GM21723 (cell line): Measurements from ENCODE around the gene RBM5.
"Not testable (repeated sequence)": the region's sequence is repeated elsewhere in the genome, so short reads cannot be mapped to it uniquely, and the experiment has no call there.

Experiments used
- ATAC-seq: cut with Tn5 transposase; IDR thresholded peaks from one replicate; pipeline ENCODE4 v1.9.1; 2021; ENCODE audit warnings: mild to moderate bottlenecking, moderate library complexity; ENCODE audit not compliant: unreplicated experiment

The RBM5 gene

DNA sequence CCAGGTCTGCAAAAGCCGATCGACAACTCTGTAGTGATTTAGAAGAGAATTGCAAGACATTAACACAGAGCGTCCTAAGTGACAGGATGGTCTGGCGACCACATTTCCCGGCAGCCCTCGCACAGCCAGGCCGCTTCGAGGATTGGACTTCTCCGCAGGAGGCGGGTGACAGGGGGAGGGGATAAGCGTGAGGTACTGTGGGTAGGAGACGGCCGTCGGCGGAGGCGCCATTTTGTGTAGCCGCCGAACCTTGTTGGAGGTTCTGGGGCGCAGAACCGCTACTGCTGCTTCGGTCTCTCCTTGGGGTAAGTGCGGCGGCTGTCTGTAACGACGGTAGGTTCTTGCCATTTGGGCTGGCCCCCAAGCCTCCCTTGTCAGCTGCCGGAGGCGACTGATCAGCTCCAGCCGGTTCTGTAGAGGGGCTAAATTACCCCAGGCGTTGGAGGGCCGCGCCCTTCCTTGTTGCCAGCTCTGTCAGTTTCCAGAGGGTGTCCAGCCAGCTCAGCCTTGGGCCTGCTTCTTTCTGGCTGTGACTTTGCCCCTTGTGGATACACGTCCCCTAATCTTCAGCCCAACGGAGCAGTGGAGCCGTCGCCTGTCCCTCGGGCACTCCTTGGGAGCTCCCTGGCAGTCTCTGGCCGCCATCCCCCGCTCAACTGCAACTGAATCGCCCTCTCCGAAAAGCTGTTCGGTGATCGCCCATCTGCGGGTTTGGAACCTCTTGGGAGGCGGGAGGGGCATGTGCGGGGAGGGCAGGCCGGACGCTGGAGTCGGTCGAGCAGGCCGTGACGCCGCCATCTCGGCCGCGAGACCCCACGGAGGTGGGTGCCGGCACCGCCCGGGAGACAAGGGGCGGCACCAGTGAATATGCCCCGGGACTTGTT lies at the start of gene RBM5:
TSS of gene RBM5 (plus strand) at position 195 of the 884 bp plus-strand sequence. CDS start 1,516 bp downstream, outside the sequence.
- peak; percentile 99 for ATAC-seq

DNA sequence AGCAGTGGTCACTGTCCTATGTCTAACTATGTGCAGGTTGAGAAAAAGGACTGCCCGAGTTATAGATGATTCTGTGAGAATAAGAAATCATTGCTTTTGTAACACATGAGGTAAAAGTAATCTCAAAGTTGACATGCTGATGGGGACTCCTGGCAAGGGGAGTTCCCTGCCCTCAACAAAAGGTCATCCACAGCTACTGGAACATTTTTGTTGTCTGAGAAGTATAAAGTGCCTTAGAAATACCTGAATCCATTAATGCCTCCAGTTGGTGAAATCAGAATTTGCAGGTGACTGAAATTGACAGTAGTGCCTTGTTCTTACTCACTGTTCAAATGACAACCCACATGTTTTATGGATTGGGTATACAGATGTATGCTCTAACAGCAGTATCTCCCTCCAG lies 43.7 kb upstream of the RBM5 start:
- ATAC-seq, result no peak

DNA sequence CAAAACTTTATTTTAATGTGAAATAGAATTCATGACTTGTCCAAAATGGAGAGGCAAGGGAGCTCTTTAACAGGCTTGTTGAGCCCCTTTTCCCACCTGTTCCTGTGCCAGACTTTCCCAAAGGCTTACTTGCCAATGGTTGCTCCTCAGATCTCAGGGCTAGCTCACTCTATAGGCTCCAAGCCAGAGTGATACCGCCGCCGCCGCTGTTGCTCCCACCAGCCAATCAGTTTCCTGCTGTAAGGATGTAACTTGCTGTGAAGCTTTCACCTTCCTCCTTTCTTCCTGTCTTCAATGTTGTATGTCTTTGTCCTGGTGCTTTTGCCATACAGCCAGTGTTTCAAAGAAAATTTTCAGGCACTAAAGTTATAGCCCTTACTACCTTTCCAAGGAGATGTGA lies 41.3 kb upstream of the RBM5 start:
- ATAC-seq, result no peak

DNA sequence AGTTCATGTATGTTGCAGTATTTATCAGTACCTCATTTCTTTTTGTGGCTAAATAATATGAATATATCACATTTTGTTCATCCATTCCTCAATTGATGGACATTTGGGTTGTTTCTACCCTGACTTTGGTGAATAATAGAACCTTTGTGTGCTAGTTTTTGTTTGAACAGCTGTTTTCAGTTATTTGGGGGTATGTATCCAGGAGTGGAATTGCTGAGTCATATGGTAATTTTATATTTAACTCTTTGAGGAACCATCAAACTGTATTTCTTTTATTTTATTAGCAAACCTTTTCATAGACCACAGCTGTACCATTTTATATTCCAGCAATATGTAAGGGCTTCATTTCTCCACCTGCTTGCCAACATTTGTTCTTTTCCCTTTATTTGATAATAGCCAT lies 38.4 kb upstream of the RBM5 start:
- ATAC-seq, result no peak

DNA sequence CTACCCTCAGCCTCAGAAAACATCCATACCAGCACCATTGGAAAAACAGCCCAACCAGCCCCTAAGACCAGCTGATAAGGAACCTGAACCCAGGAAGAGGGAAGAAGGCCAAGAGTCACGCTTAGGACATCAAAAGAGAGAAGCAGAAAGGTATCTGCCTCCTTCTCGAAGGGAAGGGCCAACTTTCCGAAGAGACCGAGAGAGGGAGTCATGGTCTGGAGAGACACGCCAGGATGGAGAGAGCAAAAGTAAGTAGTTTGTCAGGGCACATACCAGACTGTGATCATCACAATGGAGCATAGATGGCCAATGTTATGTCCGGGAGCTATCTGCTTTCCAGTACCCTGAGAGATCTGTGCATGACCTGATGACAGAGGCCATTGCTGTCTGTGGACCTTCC lies 31.0 kb upstream of the RBM5 start:
- ATAC-seq, result no peak

DNA sequence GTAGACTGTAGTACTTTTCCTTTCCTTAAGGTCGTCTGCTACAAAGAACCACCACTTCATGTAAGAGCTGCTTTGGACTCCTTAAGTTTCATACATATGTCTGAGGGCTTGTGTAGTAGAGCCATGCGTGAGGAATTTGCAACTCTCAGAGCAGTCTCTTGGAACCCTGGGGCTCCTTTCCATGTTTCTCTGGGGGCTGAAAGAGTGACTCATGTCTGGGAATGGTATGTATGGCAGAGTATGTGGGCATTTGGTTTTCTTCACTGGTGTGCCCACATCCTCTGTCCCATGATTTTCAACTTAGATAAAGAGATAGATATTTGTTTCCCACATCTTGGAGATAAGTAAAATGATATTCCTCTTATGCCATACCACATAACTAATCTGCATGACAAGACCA lies 20.6 kb upstream of the RBM5 start:
- no peak for ATAC-seq

DNA sequence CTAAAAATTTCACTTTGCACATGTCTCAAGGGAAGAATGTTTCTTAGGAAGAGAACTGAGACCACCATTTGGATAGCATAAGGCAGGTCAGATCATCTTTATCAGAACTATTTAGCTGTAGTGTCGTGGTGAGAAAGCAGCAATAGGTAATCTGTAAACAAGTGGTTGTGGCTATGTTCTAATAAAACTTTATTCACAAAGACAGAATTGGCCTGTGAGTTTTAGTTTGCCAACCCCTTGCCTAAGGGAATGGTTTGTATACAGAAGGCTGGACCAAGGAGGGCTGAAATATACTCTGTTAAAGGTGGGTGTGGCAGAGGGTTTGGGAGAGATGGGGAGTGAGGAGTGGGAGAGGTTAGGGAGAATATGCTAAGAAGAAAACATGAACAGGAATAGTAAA lies 10.6 kb upstream of the RBM5 start:
- ATAC-seq, result no peak

DNA sequence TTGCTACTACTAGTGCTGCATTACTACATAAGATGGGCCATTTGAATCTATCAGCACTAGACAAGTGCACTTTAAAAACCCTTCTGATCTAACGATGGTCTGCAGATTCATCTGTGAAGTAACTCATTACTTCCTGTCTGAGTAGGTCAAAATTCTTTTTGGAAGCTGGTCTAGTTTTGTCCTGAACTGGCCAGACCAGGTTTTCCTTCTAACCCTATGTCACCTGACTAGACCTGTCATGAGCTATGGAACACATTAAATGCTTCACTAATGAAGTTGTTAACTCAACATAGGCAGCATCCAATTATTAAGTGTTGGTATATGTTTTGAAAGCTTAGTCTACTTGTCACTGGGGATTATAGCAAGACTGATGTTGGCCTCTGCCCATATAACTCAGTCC lies 10.1 kb upstream of the RBM5 start:
- ATAC-seq, result no peak

DNA sequence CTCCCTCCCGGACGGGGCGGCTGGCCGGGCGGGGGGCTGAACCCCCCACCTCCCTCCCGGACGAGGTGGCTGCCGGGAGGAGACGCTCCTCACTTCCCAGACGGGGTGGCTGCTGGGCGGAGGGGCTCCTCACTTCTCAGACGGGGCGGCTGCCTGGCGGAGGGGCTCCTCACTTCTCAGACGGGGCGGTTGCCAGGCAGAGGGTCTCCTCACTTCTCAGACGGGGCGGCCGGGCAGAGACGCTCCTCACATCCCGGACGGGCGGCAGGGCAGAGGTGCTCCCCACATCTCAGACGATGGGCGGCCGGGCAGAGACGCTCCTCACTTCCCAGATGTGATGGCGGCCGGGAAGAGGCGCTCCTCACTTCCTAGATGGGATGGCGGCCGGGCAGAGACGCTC lies 3.8 kb upstream of the RBM5 start:
- not testable (repeated sequence) for ATAC-seq

DNA sequence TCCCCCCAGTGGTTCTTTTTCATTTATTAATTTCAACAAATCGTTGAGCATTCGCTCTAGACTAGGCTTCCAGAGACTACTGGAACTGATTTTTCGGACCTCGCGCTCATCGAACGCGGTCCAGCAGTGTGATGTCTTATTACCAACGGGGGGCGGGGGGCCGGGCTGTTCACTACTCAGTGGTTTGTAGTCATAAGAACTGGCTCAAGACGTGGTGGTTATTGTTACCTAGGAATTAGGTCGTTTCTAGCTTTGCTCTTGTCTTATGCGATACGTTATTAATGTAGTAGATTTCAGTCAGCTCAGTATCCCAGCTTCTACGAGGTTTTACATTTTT lies 858 bp downstream of the RBM5 start:
- no peak for ATAC-seq

DNA sequence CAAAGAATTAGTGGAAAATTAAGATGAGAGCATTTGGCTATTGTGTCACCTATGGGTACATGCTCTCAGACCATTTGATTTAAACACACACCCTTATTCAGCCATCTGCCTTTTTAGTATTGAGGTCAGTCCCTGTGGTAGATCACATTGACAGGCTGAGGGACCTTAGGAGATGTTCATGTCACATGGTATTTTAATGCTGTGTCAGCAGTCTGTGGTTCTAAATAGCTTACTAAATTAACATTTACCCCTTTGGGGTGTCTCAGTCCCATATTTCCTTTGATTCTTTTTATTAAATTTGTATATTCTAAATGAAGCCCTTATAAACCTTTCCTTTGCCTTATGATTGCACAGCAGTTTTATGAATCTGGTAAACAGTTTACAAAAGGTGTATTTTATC lies 2.3 kb downstream of the RBM5 start:
- ATAC-seq, result no peak

DNA sequence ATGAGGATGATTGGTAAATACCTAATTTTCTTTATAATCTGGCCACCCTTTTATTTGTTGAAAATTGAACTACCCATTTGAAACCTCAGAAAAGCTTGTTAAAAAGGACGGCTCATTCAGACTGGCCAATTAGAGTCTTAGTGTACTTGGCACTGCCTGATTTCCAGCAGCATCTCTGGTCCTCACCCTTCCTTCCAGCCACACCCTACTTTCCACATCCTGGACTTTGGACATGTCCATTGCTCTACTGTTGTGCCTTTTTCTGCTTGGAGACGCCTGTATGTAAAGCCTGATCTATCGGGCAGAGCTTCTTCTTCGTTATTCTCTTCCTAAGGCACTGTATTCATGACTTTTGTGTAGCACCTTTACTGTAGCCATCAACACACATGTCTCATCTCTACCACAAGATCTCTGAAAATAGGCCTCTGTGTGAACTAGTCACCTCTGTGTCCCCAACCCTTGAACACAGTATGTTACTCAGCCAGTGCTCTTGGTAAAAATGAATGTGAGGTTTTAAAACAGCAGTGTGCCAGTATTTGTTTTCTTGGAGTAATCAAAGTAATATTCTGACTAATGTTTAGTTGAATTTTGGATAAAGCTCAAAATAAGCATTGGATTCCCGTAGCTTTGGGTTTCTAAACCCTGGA lies 6.8 kb downstream of the RBM5 start:
- ATAC-seq, result no peak

DNA sequence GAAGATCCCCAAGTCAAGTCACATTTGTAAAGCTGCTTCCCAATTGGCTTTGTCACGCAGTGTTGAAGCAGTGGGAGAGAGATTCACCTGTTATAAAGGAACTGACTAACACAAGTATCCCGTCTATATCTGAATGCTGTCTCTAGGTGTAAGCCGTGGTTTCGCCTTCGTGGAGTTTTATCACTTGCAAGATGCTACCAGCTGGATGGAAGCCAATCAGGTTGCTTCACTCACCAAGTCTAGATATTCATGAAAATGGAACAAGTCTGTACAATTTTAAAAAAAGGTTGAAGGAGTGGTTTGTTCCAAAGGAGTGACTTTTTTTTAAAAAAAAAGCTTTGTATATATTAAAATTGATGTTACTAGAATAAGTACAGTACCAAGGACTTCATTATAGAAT lies 11.7 kb downstream of the RBM5 start:
- no peak for ATAC-seq

DNA sequence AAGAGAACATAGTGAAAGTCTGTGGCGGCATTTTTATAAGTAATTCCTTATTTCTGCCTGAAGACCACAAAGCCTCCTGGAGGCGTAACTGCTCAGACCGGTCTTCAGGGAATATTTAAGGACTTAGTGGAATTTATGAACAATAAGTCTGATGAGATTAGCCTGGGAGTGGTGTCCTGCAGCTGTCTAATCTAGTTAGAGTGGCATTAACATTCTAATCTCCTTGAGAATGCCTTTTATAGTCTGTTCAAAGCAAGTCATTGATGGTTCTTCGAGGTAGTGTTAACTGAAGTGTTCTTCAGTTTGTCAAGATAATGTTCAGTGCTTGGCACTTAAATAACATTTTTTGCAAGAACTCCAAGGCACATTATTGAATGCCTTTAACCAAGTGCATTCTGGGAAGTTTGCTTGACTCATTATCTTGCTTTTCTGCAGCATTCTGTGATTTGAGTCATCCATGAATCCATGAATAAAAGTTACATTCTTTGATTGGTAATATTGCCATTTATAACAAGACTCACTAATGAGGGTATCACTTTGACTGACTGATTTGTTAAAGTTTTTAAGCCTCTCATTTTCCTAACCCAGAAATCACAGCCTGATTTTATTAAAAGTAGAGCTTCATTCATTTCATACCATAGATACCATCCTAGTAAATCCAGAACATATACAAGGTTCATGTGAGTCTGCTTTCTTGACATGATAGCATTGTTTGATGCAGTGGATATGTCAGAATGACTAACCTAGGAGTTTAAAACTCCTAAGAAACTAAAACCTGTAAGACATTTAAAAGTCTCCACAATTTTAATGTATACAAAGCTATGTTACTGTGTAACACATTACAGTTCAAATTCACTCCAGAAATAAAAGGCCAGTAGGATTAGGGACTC lies 12.5 kb downstream of the RBM5 start:
- ATAC-seq, result no peak

DNA sequence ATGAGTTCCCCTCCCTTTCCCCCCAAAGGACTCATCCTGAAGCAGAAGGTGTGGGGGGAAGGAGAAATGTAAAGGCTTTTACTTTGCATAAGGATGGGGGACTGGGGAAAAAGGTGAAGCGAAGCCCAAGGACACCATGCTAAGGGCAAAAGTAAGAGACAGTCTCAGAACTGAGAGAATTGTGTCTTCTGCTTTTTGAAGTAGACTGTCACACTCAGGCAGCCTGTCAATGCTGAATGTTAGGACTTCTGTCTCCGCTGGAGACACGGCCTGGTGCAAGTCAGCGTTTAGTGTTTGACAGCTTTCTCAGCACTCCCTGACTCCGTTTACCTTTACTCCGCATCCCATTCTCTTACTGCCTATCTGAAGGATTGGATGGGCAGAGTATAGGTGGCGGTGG lies 13.8 kb downstream of the RBM5 start:
- no peak for ATAC-seq

DNA sequence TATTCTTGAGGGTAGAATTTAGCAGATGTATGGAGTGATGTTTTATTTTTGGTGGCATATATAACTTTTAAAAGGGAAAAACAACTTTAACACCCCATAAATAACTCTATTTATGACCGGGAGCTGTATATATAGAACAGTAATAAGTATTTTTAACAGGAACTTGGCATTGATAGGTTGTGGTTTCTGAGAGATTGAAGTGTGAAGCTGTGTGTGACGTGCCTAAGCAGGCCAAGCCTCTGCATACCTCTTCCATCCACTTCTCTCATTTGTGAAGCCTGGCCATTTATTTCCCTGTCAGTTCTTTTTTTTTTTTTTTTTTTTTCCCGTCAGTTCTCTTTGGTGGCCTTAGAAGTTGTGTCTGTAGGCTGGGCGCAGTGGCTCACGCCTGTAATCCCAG lies 23.0 kb downstream of the RBM5 start:
- ATAC-seq, result no peak

DNA sequence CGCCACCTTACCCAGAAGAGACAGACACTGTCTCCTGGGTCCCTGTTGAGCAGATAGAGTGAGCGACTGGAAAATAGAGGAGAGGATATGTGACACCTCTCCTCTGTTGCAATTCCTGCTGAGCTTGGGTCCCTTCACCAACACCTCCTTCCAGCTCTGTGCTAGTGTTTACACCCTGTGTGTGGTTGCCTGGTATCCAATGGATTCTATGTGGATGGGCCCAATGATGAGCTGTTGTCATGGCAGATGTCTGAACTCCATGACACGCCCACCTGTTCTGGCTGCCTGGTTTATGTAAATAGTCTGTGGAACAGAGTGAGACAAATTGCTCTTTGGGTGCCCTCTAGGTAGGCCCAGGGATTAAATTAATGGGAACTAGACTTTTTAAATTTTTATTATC lies 23.7 kb downstream of the RBM5 start:
- no peak for ATAC-seq

DNA sequence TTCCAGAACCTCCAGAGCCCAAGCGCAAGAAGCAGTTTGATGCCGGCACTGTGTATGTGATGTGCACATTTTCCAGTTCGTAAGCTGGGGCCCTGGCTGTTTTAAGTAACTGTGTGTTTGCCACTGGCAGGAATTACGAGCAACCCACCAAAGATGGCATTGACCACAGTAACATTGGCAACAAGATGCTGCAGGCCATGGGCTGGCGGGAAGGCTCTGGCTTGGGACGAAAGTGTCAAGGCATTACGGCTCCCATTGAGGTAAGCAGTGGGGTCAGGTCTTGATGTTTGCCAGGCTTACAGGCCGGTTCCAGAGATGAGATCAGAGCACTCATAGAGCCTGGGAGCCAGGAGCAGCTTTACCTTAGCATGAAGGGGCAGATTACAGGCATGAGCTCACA lies 28.4 kb downstream of the RBM5 start:
- no peak for ATAC-seq

DNA sequence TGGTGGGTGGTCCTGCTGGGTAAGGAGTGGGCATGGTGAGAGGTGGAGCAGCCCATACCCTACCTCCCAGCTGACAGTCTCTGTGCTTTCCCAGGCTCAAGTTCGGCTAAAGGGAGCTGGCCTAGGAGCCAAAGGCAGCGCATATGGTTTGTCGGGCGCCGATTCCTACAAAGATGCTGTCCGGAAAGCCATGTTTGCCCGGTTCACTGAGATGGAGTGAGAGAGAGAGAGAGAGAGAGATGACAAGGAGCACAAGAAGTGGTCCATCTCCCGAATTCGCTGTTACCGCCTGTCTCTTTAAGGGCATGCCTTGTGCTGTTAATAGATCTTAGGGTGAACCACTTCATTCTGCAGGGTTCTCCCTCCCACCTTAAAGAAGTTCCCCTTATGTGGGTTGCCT lies 29.5 kb downstream of the RBM5 start:
- no peak for ATAC-seq

DNA sequence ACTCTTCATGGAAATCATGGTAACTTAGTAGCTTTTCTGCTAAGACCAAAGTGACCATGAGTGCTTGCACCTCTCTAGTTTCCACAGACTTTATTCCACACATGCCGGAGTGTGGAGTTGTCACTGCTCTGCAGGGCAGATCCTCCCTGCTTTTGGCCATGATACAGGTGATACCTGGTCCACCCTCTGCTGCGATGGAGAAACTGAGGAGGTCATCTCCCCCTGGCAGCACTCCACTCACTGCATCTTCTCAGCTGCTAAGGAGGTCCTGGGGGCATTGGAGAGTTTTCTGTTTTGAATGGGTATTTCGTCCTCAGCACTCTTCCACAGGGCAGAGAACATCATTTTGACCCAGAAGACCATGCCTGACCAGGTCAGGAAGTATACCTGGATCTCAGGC lies 31.1 kb downstream of the RBM5 start:
- no peak for ATAC-seq

DNA sequence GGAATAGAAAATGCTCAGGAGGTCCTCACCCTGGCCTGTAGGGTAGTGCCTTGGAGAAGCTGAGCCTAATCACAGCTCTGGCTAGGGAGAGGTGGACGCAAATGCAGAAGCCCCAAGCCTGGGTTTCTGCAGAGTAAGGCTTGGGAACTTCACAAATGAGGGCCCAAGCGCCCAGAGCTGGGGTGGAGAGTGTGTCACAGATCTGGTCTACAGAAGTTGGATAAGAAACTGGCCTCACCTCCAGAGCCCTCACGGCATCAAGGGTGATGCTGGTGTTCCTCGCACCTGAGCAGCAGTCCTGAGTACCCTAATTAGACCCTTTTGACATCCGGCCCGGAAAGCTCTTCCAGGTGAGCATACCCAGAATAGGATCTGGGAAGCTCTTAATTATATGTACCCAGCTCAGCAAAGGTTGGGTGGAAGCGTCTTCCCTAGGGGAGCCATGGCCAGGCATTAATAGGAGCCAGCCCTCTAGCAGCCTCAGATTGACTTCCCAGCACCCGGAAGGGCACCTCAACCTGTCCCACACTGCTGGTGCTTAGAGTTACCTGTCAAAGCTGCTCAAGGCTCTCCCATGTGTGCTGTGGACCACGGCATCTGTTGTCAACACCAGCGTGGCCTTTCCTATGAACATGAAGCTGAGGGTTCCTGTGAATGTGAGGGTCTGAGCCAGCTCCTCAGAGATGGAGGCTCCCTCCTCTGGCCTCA lies 31.8 kb downstream of the RBM5 start:
- ATAC-seq, result no peak
